CD4-positive, alpha-beta T cell treated with Interferon alpha-2 for 1 hour (primary cell): Measurements from ENCODE around the gene DIPK2A.

ENCODE experiments used
- DNase-seq, 2 donors: peaks; one replicate each; pipeline ENCODE4 v3.0.0-alpha.2; 2020 to 2022

DIPK2A gene, protein sequence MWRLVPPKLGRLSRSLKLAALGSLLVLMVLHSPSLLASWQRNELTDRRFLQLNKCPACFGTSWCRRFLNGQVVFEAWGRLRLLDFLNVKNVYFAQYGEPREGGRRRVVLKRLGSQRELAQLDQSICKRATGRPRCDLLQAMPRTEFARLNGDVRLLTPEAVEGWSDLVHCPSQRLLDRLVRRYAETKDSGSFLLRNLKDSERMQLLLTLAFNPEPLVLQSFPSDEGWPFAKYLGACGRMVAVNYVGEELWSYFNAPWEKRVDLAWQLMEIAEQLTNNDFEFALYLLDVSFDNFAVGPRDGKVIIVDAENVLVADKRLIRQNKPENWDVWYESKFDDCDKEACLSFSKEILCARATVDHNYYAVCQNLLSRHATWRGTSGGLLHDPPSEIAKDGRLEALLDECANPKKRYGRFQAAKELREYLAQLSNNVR

DNA sequence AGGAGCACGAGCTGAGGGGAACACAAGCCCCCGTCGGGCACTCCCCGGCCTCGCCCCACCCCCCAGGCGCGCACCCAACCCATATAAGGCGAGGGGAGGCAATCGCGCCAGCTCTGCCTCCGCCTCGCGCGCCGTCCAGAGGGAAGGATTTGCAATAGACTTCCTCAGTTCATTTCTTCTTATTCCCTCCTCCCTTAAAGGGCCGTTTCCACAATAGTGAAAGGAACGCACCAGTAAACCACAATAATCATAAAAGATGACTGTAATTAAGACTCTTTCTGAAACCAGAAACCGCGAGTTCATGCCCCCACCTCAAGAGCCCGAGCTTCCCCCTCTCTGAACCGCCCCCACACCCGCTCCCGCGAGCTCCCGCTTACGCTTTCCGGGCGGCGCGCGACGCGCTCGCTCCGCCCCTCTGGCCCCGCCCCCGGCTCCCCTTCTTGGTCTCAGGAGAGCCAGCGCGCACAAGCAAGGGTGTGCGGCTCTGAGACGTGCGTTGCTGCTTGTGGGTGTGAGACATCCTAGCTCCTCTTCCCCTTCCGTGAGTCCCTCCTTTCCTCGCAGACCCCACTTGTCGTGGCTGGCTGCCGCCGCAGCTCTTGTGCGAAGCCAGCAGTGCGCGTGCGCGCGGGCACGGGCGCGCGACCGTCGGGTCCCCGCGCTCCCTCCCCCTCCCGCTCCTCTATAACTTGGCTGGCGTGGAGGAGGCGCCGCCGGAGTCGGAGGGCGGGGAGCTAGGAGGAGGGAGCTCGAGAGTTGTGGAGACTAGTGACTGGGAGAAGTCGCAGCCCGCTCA, at the start of gene DIPK2A:
Gene DIPK2A (plus strand): TSS at position 465 of the 796 bp plus-strand sequence. CDS start 510 bp downstream, outside the sequence.
- DNase-seq = peak; percentile 93 to 94

DNA sequence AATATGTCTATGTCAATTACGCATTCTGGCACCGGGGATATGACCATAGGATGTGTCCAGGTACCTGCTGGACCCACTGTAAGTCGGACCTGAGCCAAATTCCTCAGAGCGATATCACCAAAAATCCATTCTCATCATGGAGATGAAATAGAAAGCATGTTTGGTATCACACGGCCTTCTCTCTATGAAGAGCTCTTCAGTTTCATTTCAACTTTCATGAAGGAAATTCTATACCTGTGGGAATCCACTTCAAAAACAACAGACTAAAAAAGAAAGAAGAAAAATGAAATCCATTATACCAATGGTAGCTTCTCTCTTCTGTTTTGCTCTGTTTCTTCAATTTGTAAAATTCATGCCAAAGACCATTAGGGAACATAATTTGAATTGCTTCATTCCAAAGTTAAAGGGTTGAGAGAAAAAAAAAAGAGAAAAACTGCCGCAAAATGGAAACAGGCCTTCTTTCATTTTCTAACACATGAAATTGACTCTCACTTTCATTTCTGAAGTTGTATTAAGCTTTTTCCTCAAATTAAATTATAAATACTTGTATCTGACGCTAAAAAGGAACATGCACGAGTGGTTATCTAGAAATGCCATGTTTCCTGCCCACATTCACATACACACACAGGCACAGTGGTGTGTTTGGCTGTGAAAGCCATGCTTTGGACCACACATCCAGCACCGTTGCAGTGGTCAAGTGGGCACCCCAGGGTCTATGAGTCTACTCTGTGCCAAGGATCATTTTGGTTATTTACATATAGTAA, 46.9 kb upstream of the DIPK2A start:
- DNase-seq = no peak

DNA sequence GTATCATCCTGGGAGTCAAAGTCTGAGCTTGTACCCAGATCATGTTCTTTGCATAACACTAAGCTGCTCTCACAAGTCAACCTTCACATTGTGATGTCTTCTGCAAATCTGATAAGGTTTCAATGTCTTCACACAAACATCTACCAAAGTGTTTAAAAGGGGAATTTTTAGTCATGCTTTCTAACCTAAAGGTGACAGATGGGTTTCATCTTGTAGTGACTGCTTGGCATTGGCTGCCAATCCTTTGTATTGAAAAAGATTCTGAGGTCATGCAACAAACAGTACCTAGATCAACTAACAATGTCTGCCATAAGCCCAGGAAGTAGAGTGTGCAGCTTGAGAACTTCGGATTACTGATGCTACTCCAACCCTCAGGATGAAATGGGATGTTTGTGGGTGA, 43.6 kb upstream of the DIPK2A start:
- DNase-seq = no peak

DNA sequence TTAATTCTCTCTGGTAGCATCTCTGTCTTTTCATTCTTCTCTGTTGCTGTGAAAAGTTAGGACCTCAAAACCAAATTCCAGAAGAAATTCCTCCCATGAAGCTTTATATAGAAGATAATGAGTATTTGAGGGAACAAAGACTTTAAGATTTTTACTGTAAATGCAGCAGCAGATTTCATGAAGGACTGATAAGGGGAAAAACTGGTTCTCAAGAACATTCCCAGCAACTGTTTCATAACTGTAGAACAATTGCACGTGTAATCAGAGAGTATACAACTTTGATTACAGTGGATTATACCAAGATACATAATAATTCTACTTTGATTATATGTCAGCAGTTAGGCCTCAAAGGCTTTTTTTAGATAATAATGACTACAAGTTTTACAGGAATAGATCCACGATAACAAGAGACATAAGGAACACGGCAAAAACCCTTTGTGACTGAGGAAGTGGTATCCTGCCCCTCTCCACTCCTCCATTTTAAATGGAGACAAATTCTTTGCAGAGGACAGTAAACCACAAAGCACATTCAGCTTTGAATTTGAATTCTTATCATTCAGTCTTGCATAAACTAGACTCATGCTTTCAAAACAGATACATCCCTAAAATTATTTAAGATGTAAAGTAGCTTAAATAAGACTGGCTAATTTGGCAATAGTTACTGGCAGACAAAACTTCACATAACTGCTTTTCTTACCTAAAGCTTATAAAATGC, 42.9 kb upstream of the DIPK2A start:
- DNase-seq = no peak

DNA sequence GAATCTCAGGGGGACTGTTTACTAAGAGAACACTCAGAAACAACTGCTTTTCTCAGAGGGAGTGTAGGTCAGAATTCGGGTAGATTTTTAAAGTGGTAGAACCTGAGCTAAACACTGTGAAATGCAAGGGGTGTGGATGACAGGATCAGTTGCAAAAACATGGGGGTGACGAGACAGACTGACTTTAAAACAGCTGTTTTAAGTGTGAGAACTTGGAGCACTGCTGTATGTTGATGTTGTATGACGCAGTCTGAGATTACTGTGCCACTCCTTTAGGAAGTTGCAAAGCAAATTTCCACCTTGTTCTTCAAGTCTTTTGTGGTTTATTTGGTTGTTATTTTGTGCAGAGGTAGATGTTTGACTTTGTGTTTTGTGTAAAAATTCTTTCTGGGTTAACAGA, 36.8 kb upstream of the DIPK2A start:
- DNase-seq = no peak

DNA sequence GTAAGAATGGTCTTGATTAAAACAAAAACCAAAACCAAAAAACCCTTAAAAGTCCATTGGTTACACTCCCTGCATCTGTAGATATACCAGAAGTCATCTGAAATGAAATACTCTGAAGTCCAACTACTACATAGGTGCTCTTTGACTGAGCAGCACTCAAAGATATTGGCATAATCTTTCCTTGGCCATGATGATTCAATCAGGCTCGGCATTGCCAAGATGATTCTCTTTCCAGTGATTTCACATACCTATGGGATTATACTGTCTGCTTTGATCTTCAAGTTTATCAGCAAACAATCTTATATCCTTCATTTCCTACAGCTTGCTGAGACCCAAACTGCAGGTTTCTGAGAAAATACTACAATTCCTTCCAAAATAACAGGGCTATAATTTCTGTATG, 35.9 kb upstream of the DIPK2A start:
- no peak for DNase-seq

DNA sequence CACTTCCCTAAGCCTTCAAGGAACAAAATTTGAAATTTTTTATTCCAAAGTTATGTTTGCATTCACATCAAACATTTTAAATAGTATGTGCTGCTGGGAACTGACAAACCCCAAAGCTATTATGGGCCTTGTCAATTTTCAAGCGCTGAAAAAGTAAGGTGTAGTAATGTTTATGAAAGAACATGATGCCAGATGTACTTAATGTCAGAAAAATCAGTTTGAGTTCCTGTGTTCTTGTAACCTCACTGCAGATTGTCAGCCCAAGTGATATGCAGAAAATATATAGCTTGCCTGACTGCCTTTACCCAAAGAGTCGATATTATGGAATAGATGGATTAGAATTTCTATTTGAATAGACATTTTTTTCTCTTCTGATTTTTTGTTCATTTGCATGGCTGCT, 20.8 kb upstream of the DIPK2A start:
- no peak for DNase-seq

DNA sequence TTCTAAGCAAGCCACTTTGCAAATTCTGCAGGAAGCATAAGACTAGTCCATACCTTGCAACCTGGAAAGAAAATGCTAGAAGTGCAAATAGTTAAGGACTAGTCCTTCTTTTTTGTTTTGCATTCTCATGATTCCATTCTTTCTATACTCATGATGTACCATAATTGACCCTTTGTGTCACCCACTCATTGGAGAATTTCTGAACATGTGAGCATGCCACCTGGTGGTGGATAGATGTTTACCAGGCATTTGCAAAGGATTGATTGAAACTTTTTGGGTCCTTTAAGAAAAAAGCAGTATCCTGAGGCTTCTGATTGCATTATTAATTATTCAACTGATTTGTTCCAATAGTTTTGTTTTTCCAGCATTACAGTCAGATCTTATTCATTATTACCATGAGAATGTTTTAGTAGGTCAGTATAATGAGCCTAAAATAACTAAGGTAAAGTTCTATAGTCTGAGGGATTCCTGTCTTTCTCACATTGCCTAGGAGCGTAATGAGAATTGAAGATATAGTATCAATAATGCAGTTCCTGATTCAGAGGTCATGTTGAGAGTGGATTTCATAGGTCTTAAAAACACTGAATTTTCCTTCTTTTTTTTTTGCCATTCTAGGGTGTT, 20.2 kb upstream of the DIPK2A start:
- peak; percentile 30 to 56 for DNase-seq

DNA sequence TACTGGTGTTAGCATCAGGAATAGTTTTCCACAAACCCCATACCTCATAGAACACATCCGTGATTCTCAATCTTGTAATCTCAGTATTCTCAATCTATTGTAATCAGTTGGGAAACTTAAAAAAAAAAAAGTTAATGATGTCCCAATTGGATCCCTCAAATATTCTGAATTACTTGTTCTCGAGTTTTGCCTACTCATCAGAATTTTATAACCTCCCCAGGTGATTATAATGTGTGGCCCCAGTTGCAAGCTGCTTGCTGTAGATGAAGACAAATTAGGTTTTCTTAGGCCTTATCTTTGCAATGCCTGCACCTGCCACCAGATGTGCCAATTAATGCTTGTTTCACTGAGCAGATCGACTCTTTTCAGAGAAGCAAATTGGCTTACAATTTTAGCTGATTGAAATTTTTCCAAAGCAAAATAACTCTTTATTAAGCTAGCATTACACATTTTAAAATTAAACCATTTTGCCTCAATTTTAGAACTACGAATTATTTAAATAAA, 19.0 kb upstream of the DIPK2A start:
- DNase-seq = no peak

DNA sequence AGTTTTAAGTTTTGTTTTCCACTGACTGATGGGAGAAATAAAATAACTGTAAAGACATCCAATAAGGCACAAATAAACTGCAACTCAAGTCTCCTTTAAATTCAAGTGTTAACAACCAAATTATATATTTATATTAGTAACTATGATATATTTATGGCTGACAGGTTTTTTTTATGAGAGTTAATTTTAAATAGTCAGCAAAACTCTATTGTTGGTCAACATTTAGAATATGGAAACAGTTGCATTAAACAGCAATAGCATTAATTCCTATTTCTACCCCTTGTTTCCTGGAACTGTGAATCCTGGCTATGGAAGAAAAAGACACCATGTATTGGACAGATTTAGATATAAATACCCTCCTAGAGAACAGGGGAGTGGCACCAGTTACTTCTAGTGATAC, 16.5 kb upstream of the DIPK2A start:
- no peak for DNase-seq

DNA sequence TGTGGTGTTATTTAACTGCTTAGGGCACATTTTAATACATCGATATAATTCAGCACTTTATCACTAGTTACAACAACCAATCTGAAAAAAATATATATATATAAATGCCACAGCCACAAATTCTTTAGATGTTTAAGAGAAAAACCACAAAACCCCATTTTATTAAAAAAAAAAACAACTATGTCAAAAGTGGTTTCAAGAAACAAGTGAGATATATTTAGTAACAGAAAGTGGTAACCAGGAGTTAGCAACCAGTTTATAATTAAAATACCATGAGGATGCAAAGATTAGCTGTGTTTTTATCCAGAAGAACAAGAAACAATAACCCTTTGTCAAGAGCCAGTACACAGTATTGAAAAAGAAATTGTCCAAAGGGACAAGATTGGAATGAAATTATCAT, 14.8 kb upstream of the DIPK2A start:
- DNase-seq = no peak

DNA sequence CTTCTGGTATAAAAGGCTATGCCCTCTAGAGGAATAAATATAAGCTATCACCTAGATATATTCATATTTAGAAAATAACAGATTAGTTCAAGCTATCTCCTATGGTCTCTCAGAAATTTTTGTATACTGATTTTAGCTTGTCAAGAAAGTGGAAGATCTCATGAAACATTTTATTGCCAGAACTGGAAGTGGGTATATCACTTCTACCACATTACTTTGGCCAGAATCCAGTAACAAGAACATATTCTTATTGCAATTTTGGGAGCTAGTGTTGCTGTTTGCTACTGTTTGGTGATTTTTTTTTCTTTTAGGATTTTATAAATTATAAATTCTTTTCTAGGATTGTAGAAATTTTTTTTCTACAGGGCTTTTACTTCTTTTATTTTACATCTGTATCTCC, 14.2 kb upstream of the DIPK2A start:
- no peak for DNase-seq

DNA sequence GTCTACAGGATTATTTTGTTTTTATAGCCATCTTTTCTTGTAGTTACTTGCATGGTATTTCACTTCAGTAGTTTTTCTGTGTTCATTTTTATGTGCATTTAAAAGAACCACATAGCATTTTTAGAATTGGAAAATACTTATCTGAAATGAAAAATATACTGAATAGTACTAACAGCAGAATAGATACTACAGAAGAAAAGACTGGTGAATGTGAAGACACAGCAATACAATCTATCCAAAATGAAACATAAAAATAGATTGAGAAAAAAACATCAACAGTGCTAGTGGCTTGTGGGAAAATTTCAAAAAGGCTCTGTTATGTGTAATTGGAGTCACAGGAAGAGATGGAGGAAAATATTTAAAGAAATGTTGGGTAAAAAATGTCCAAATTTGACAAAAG, 12.7 kb upstream of the DIPK2A start:
- no peak for DNase-seq

DNA sequence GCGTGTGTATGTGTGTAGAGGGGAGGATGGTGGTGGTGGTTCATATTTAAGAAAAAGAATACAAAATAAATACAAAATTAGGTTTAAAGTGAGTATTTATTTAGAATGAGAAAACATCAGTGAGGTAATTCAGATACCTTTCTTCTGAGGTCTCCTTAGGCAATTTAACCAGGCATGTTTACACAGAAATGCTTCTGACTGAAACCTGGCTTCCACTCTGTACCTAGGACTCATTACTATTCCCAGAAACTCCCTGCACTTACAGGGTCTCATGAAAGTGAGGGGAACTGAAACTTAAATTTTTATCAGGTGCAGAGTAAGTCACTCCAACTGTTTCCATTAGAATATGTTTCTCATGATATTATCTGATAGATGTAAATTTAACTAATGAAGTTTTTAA, 10.3 kb upstream of the DIPK2A start:
- DNase-seq = no peak

DNA sequence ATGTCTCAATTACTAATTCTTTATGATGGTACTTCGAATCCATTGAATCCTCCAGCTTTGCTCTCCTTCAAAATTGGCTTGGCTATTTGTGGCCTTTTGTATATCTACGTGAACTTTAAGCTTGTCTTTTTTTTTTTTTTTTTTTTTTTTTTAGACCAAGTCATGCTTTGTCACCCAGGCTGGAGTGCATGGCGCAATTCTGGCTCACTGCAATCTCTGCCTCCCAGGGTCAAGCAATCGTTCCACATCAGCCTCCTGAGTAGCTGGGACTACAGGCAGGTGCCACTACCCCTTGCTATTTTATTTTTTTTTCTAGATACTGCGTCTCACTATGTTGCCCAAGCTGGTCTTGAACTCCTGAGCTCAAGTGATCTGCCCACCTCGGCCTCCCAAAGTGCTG, 7.7 kb upstream of the DIPK2A start:
- peak in 1 of 2 donors; percentile 4 for DNase-seq

DNA sequence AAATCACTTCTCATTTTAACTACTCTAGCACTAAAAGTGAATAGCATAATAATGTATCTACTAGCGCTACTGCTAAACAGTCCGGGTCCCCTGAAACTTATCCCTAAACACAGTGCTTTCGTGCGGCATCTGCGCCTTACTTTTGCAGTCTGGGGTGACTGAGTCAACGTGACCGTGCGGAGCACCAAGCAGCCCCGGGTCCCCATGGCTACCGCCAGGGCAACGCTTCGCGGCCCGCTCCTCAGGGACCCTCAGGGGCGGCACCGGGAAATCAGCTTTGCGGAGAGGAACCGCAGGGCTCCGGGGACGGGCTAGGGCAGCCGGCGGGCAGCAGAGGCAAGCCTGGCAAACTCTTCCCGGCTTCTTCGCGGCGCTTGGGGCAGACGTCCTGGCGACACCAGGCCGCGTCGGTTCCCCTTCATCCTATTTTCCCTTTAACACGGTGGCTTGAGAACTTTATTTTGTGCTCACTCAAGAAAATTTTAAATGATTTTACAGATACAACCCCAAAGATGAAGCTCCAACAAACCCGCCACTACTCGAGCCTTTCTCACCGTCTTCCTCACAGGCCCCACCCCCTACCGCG, 757 bp upstream of the DIPK2A start:
- peak; percentile 54 to 62 for DNase-seq

DNA sequence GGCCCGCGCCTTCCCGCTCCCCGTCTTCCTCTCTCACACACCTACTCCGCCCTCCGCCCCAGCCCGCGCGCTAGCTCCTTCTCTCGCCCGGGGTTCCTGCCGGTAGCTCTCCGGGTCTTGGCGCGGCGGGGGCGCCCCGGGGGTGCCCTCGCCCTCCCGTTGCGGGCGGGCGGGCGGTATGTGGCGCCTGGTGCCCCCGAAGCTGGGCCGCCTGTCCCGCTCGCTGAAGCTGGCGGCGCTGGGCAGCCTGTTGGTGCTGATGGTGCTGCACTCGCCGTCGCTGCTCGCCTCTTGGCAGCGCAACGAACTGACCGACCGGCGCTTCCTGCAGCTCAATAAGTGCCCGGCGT, 507 bp downstream of the DIPK2A start:
- DNase-seq = no peak

DNA sequence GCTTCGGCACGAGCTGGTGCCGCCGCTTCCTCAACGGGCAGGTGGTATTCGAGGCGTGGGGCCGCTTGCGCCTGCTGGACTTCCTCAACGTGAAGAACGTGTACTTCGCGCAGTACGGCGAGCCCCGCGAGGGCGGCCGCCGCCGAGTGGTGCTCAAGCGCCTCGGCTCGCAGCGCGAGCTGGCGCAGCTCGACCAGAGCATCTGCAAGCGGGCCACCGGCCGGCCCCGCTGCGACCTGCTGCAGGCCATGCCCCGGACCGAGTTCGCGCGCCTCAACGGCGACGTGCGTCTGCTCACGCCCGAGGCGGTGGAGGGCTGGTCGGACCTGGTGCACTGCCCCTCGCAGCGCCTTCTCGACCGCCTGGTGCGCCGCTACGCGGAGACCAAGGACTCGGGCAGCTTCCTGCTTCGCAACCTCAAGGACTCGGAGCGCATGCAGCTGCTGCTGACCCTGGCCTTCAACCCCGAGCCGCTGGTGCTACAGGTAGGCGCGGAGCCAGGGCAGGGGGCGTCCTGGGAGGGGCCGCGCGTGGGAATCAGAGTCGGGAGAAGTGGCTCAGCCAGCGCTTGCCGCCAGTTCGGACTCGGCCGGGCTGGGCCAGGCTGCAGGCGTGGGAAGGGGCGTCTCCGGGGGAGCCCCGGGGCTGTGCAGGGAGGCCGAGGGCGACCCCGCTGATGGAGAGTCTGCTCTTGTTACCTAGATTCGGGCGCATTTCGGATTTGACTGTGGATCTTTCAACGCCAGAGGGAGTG, 1.1 kb downstream of the DIPK2A start:
- DNase-seq = peak; percentile 45 to 61

DNA sequence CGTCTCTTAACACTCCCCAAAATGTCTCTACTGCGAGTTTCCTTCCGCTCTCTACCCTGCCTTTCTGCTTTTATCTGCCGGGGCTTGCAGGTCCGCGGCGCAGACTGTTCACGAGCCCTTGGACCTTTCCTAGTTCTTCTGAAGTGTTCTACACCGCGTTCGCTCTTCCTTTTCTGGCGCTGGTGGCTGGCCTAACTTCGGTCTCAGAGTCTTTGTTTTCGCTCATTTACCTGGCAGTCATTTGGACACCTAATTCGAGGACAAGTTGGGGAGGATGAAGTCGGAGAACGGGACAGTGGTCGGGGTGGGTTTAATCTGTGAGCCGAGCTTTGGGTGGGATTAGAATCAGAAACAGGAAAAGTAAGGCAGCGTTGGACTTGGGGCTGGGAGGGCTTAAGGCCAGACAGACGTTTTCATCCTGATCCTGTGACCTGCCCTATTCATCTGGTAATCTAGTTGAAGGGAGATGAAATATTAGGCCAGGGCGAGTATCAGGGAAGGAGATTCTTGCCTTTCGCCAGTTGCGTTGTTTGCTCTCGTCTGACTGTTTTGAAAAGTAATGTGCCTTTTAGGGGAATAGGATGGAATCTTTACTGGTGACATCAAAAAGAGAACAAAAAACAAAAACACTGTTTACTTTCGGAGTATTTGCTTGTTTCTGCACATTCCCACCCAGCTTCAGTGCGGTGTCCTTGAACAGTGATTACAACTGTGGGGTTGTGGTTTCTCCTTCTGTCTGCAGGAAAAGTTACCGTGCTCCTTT, 1.8 kb downstream of the DIPK2A start:
- DNase-seq = peak; percentile 76 to 83
